ENCODE measurements around the gene ROCK1. TPM values are rescaled to one million over a fixed set of nuclear protein-coding genes. Genes with fewer than 3 reads are reported as not detected.

Gene ROCK1
- total and polyA plus RNA-seq, 2 of the 8 experiments (the other 6 are each of a cell fraction or from before 2014, with no cell fraction given), result 4.2 to 48.9 TPM

- Histone ChIP-seq H3K56ac (replicated peaks; ENCODE audit: insufficient read length, low read depth, low read length) (no peak overlapping the region), H3K4me2 (ENCODE audit: insufficient read depth in 1 of 2, low read depth in 2 of 2, low read length in 2 of 2) (no peak overlapping the region), H3K9ac (replicated peaks in 1 of 4; ENCODE audit: extremely low read depth in 1 of 4, low read depth in 3 of 4, low read length in 3 of 4) (no peak overlapping the region), H3K23ac (ENCODE audit: insufficient read length) (no peak overlapping the region), H4K20me1 (replicated peaks in 1 of 2; ENCODE audit: control insufficient read depth in 1 of 2, insufficient read depth in 2 of 2, low read length in 2 of 2) (no peaks in the 10 kb centered on the region), H3K14ac (ENCODE audit: insufficient read length) (no peak overlapping the region), H3K4me1 (replicated peaks in 1 of 4; ENCODE audit: control insufficient read depth in 3 of 4, insufficient read depth in 4 of 4, low read length in 3 of 4) (peaks cover 0 to 12% (median 4%) of the 10 kb centered on the region in 4 experiments; a peak in 4 of 7 replicates), H3K36me3 (ENCODE audit: control insufficient read depth in 2 of 4, insufficient read depth in 4 of 4, low read length in 3 of 4) (no peaks in the 10 kb centered on the region), H2BK5ac (ENCODE audit: low read depth, low read length) (no peak overlapping the region), H3K79me1 (ENCODE audit: low read depth, low read length) (no peaks in the 10 kb centered on the region), H2AK5ac (ENCODE audit: low read depth, low read length) (no peak overlapping the region), H2BK120ac (replicated peaks; ENCODE audit: low read depth, low read length) (no peak overlapping the region), H3K27ac (ENCODE audit: low read depth, low read length) (no peak overlapping the region), H4K91ac (replicated peaks; ENCODE audit: insufficient read length, low read length) (no peak overlapping the region), H4K5ac (ENCODE audit: insufficient read length, low read depth, low read length) (no peak overlapping the region), H3K4me3 (ENCODE audit: extremely low read depth in 1 of 4, insufficient read depth in 2 of 4, low read depth in 3 of 4, low read length in 4 of 4) (no peak overlapping the region), H3K9me3 (ENCODE audit: insufficient read depth in 2 of 2, low read depth in 1 of 2, low read length in 1 of 2) (no peaks in the 10 kb centered on the region), H3K4ac (replicated peaks; ENCODE audit: insufficient read length, low read depth, low read length) (no peak overlapping the region), H4K8ac (ENCODE audit: extremely low read depth, insufficient read depth, low read length) (no peak overlapping the region), H3K23me2 (ENCODE audit: low read depth, low read length) (no peaks in the 10 kb centered on the region), H3K79me2 (ENCODE audit: control insufficient read depth in 1 of 2, insufficient read depth in 2 of 2, low read length in 2 of 2) (no peaks in the 10 kb centered on the region), H2BK15ac (ENCODE audit: low read length) (no peak overlapping the region), H2AFZ (ENCODE audit: low read length) (no peak overlapping the region), H2BK20ac (ENCODE audit: low read length) (no peak overlapping the region), H3K18ac (ENCODE audit: extremely low read depth, low read length) (no peak overlapping the region), H2BK12ac (ENCODE audit: low read depth, low read length) (no peak overlapping the region), H3K27me3 (replicated peaks in 1 of 4; ENCODE audit: control insufficient read depth in 3 of 4, extremely low read depth in 1 of 4, insufficient read depth in 3 of 4, low read length in 3 of 4) (no peaks in the 10 kb centered on the region)
- CTCF ChIA-PET (ENCODE audit: partially characterized antibody), result no interaction called here
- no peak for FAIRE-seq
- no peak for DNase-seq (ENCODE audit: low read depth in 1 of 2, low spot score in 2 of 2)
- POLR2A ChIA-PET (ENCODE audit: partially characterized antibody), result no interaction called here
- TF ChIP-seq BRCA1 (IDR thresholded peaks at IDR 0.05; ENCODE audit: low read depth, low read length) (no peak), SIN3A (conservative IDR thresholded peaks at IDR 0.05 in 1 of 2, IDR thresholded peaks at IDR 0.05 in 1 of 2; ENCODE audit: low read depth in 1 of 2, low read length in 2 of 2) (no peak), TBP (IDR thresholded peaks at IDR 0.05; ENCODE audit: low read depth, low read length) (no peak), YY1 (IDR thresholded peaks at IDR 0.05; ENCODE audit: low read depth, low read length) (no peak), POU5F1 (IDR thresholded peaks at IDR 0.05; ENCODE audit: low read depth, low read length) (no peak), SIX5 (IDR thresholded peaks at IDR 0.05; ENCODE audit: low read depth, low read length) (no peak), SAP30 (IDR thresholded peaks at IDR 0.05; ENCODE audit: insufficient read depth, insufficient replicate concordance, low read length) (no peak), SRF (IDR thresholded peaks at IDR 0.05; ENCODE audit: low read depth, low read length) (no peak), CBX5 (IDR thresholded peaks at IDR 0.05; ENCODE audit: low read depth, low read length) (no peak), CREB1 (IDR thresholded peaks at IDR 0.05) (no peak), GABPA (IDR thresholded peaks at IDR 0.05; ENCODE audit: borderline replicate concordance, insufficient read depth, low read length) (no peak), CBX8 (IDR thresholded peaks at IDR 0.05; ENCODE audit: borderline replicate concordance, low read depth, low read length) (no peak), TEAD4 (IDR thresholded peaks at IDR 0.05; ENCODE audit: low read depth, low read length) (no peak), NRF1 (IDR thresholded peaks at IDR 0.05; ENCODE audit: low read depth, low read length) (no peak), POLR2A (IDR thresholded peaks at IDR 0.05; ENCODE audit: control extremely low read depth in 1 of 2, low read depth in 2 of 2, low read length in 2 of 2) (no peak), ATF3 (IDR thresholded peaks at IDR 0.05; ENCODE audit: insufficient read depth, low read depth, low read length) (no peak), RFX5 (IDR thresholded peaks at IDR 0.05; ENCODE audit: borderline replicate concordance, low read depth, low read length) (no peak)
Measured at GRCh38 chr18:21118806-21119205, 7.2 kb upstream of the ROCK1 start.

All from H1 (cell line).